H1 (cell line): Measurements from ENCODE around the gene ANO2.

ENCODE experiments used
- CEBPB ChIP-seq: IDR thresholded peaks from 2 replicates; pipeline ENCODE4 v1.6.1; 2012; ENCODE audit warnings: low read depth, low read length
- CTCF ChIP-seq, 3 experiments: IDR thresholded peaks; 1 replicate in 2 of 3; 2 replicates in 1 of 3; pipeline versions ENCODE4 v1.5.1 to v1.6.1; 2011; ENCODE audit warnings: low read length in 3 of 3, mild to moderate bottlenecking in 3 of 3, inconsistent platforms in 2 of 3, low read depth in 1 of 3, moderate library complexity in 1 of 3; ENCODE audit not compliant: insufficient read depth in 1 of 3; ENCODE audit errors: control extremely low read depth in 1 of 3
- EP300 ChIP-seq, 2 experiments: IDR thresholded peaks; 1 replicate in 1 of 2; 2 replicates in 1 of 2; pipeline ENCODE4 v1.6.1; 2011 to 2012; ENCODE audit warnings: low read depth in 2 of 2, low read length in 2 of 2, mild to moderate bottlenecking in 2 of 2, borderline replicate concordance in 1 of 2, inconsistent platforms in 1 of 2, moderate library complexity in 1 of 2
- JUN ChIP-seq: IDR thresholded peaks from 2 replicates; pipeline ENCODE4 v1.6.1; 2011; ENCODE audit warnings: low read depth, mild to moderate bottlenecking, improper control_type of control experiment, low read length
- USF2 ChIP-seq: IDR thresholded peaks from 2 replicates; pipeline ENCODE4 v1.6.1; 2011; ENCODE audit warnings: low read length, improper control_type of control experiment
- ZNF274 ChIP-seq: IDR thresholded peaks from 2 replicates; pipeline ENCODE4 v1.7.0; 2012; ENCODE audit warnings: low read length, borderline replicate concordance; ENCODE audit errors: extremely low read depth

DNA sequence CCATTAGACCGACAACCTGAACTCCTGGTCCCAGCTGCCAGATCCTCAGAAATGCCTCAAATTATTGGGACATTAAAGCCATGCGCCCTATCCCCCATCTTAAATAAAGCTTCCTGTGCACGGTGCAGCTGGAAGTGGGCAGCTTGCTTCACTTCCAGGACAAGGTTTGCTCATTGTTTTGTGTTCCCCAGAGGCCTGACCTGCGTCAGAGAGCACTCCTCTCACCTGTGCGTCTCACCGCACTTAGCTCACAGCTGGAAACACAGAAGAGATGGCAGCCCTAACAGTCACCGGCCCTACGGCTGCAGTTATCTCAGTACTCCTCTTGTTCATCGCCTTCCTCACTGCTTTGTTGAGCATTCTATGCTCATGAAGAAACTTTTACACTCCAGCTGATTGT, 135.5 kb downstream of the ANO2 start:
- no peak for TF ChIP-seq ZNF274
- TF ChIP-seq CTCF (IDR thresholded peaks at IDR 0.05; ENCODE audit: control extremely low read depth in 1 of 3, insufficient read depth in 1 of 3, low read depth in 1 of 3, low read length in 3 of 3), result no peak
- TF ChIP-seq EP300 (IDR thresholded peaks at IDR 0.05; ENCODE audit: borderline replicate concordance in 1 of 2, low read depth in 2 of 2, low read length in 2 of 2), result no peak
- TF ChIP-seq JUN, result no peak
- no peak for TF ChIP-seq CEBPB
- TF ChIP-seq USF2, result no peak
